Measurements from ENCODE around the gene ZC3H7A. TPM values are rescaled to one million over a fixed set of nuclear protein-coding genes. Genes with fewer than 3 reads are reported as not detected.

ZC3H7A gene
- total and polyA plus RNA-seq, 2 of the 8 experiments (the other 6 are each of a cell fraction or from before 2014, with no cell fraction given): 32.0 to 55.9 TPM

DNA sequence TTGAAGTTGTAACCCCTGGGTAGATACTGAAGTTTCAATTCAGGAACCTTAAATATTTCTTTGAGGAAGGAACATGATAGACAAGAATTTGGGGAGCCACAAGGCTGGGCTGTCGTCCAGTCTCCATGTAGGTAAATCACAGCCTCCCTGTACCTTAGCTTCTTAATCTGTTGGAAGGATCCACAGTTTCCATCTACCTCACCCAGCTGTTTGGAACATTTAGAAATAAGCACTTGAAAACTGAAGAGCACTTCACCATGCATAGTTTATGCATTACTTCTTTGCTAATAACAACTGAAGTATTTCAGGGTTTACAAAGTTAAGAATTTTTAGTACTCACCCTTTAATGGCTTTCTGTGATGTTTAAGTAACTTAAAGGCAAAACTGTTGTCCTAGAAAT, 71.6 kb downstream of the ZC3H7A start (continued):
- no peak for TF ChIP-seq YY1 (IDR thresholded peaks at IDR 0.05; ENCODE audit: low read depth, low read length)
